Endothelial cell of umbilical vein (primary cell): ENCODE results near the gene C1QL2. TPM values are rescaled to one million over a fixed set of nuclear protein-coding genes. Genes with fewer than 3 reads are reported as not detected.

Experiments used
- BruUV-seq: library from RNA; stranded (reverse); fragments of 400-500 nt; replicated peaks from 2 replicates; lab custom pipeline; 2021; lab: Mats Ljungman, UMichigan
- CTCF ChIA-PET: fragments of 300-600, 350-600 bp; sonication (Branson Sonifier 250); formaldehyde crosslinking; loops from one replicate; lab custom pipeline; 2021; ENCODE audit warnings: antibody characterized with exemption, inconsistent platforms; lab: Charles Lee
- POLR2A ChIA-PET: fragments of 300-600, 350-600 bp; sonication (Branson Sonifier 250); formaldehyde crosslinking; loops from one replicate; lab custom pipeline; 2021; ENCODE audit warnings: antibody characterized with exemption, inconsistent platforms; lab: Charles Lee
- DNase-seq: peaks from one replicate; pipeline ENCODE4 v3.0.0-alpha.2; 2011; ENCODE audit warnings: low read depth, low spot score
- FAIRE-seq: peaks from 2 replicates; lab custom pipeline; 2011; peaks lifted over from hg19 to GRCh38; lab: Jason Lieb, UNC
- H2AFZ ChIP-seq: 2 replicates; pipeline ENCODE4 v1.6.0; 2012; ENCODE audit warnings: low read depth, low read length, control low read depth, inconsistent platforms
- H3K27ac ChIP-seq: 2 replicates; pipeline ENCODE4 v1.5.1; 2011; ENCODE audit warnings: low read depth, mild to moderate bottlenecking, control low read depth, low read length, moderate library complexity; ENCODE audit not compliant: insufficient read depth
- H3K27me3 ChIP-seq, 2 experiments: 2 replicates each; pipeline versions ENCODE4 v1.6.0 to v1.6.1; 2011; ENCODE audit warnings: low read length in 2 of 2, mixed read lengths in 1 of 2; ENCODE audit not compliant: control insufficient read depth in 2 of 2, insufficient read depth in 2 of 2
- H3K36me3 ChIP-seq, 2 experiments: 2 replicates in 1 of 2; 3 replicates in 1 of 2; pipeline ENCODE4 v1.5.1; 2011; ENCODE audit warnings: low read length in 2 of 2, mild to moderate bottlenecking in 1 of 2, moderate library complexity in 1 of 2; ENCODE audit not compliant: control insufficient read depth in 2 of 2, insufficient read depth in 2 of 2; ENCODE audit errors: extremely low read depth in 1 of 2
- H3K4me1 ChIP-seq: 3 replicates; pipeline ENCODE4 v1.5.1; 2011; ENCODE audit warnings: mild to moderate bottlenecking, low read length; ENCODE audit not compliant: control insufficient read depth, insufficient read depth; ENCODE audit errors: extremely low read depth
- H3K4me2 ChIP-seq: 2 replicates; pipeline ENCODE4 v1.6.1; 2011; ENCODE audit warnings: low read length, control low read depth, mixed read lengths; ENCODE audit not compliant: insufficient read depth
- H3K4me3 ChIP-seq, 3 experiments: fragments of 200-600 bp in 1 of 3; sonication (generic), shearing (Covaris generic) in 1 of 3; replicated peaks in 1 of 3; 2 replicates each; pipeline ENCODE4 v1.5.1; 2011 to 2016; ENCODE audit warnings: control low read depth in 3 of 3, low read length in 3 of 3, mild to moderate bottlenecking in 2 of 3, inconsistent platforms in 1 of 3, low read depth in 1 of 3, moderate library complexity in 1 of 3; ENCODE audit not compliant: insufficient read depth in 1 of 3
- H3K79me2 ChIP-seq: 2 replicates; pipeline ENCODE4 v1.6.0; 2012; ENCODE audit warnings: low read length, inconsistent platforms; ENCODE audit not compliant: control insufficient read depth, insufficient read depth
- H3K9ac ChIP-seq: replicated peaks from 2 replicates; pipeline ENCODE3; 2011; ENCODE audit warnings: low read length, control low read depth; ENCODE audit not compliant: insufficient read depth; ENCODE audit errors: extremely low read depth
- H3K9me1 ChIP-seq: replicated peaks from 3 replicates; pipeline ENCODE4 v1.6.0; 2011; ENCODE audit warnings: mild to moderate bottlenecking, low read length; ENCODE audit not compliant: control insufficient read depth, insufficient read depth; ENCODE audit errors: extremely low read depth
- H3K9me3 ChIP-seq: replicated peaks from 2 replicates; pipeline ENCODE4 v1.5.1; 2012; ENCODE audit warnings: low read length, inconsistent platforms; ENCODE audit not compliant: control insufficient read depth, insufficient read depth
- H4K20me1 ChIP-seq: replicated peaks from 2 replicates; pipeline ENCODE3; 2011; ENCODE audit warnings: mild to moderate bottlenecking, low read length; ENCODE audit not compliant: control insufficient read depth, insufficient read depth; ENCODE audit errors: extremely low read depth
- CTCF ChIP-seq, 2 donors: IDR thresholded peaks; 1 replicate in 1 of 2; 2 replicates in 1 of 2; pipeline ENCODE4 v1.5.1; 2011; ENCODE audit warnings: low read length in 2 of 2, mild to moderate bottlenecking in 2 of 2, moderate library complexity in 2 of 2, control low read depth in 1 of 2, inconsistent platforms in 1 of 2, low read depth in 1 of 2; ENCODE audit not compliant: insufficient read depth in 1 of 2; ENCODE audit errors: extremely low read depth in 1 of 2
- EZH2 ChIP-seq: IDR thresholded peaks from 2 replicates; pipeline ENCODE4 v1.6.1; 2012; ENCODE audit warnings: borderline replicate concordance, low read depth, mild to moderate bottlenecking, moderate library complexity, low read length, inconsistent platforms; ENCODE audit not compliant: severe bottlenecking
- FOS ChIP-seq: IDR thresholded peaks from 2 replicates; pipeline ENCODE4 v1.6.1; 2011; ENCODE audit warnings: mild to moderate bottlenecking, low read length, moderate library complexity, borderline replicate concordance; ENCODE audit not compliant: insufficient read depth
- GATA2 ChIP-seq: IDR thresholded peaks from 2 replicates; pipeline ENCODE4 v1.7.0; 2011; ENCODE audit warnings: low read depth, mild to moderate bottlenecking, moderate library complexity, mixed read lengths, low read length; ENCODE audit not compliant: insufficient read length, insufficient read depth
- JUN ChIP-seq: IDR thresholded peaks from 2 replicates; pipeline ENCODE4 v1.6.1; 2011; ENCODE audit warnings: borderline replicate concordance, low read depth; ENCODE audit not compliant: insufficient read length, insufficient read depth
- MAX ChIP-seq: IDR thresholded peaks from 2 replicates; pipeline ENCODE4 v1.6.1; 2011; ENCODE audit not compliant: insufficient read depth, insufficient read length
- MYC ChIP-seq: IDR thresholded peaks from one replicate; pipeline ENCODE4 v1.6.1; 2011; ENCODE audit warnings: mild to moderate bottlenecking, low read depth, low read length
- POLR2A ChIP-seq: IDR thresholded peaks from 2 replicates; pipeline ENCODE4 v1.6.1; 2012; ENCODE audit warnings: low read depth, mild to moderate bottlenecking, control low read depth, low read length
- POLR2AphosphoS5 ChIP-seq: IDR thresholded peaks from 2 replicates; pipeline ENCODE4 v1.6.1; 2012; ENCODE audit warnings: low read depth, mild to moderate bottlenecking, control low read depth, low read length, moderate library complexity; ENCODE audit not compliant: insufficient read depth
- dilution Hi-C: fragments of 300-500 bp; cut with MboI; formaldehyde crosslinking; loops from one replicate; pipeline ENCODE4 v1.15.0; 2019; ENCODE audit warnings: low sequenced_read_pairs; ENCODE audit not compliant: extremely low pct_ligation_motif_present
- intact Hi-C: fragments of 100-400 bp; cut with micrococcal nuclease; formaldehyde crosslinking; loops from one replicate; pipeline ENCODE4 v1.10.0; 2022
- polyA plus RNA-seq, 4 experiments: library from polyadenylated mRNA; depleted of rRNA in 3 of 4; stranded (reverse) in 3 of 4; unstranded in 1 of 4; fragments of >200 nt; gene quantifications; 2 replicates each; pipeline versions ENCODE4 v1.2.1 to v1.2.3, GENCODE V29; 2011 to 2012; ENCODE audit warnings: missing spikeins in 1 of 4
- total RNA-seq: library from RNA; stranded (reverse); gene quantifications from 2 replicates; pipeline ENCODE4 v1.2.3, GENCODE V29; 2021

Gene C1QL2
- total and polyA plus RNA-seq, 2 donors (not counting 3 experiments of a cell fraction or from before 2014, with no cell fraction given), result not detected

GRCh38 chr2:119207447-119207846, 48.9 kb upstream of the C1QL2 start:
- H3K27me3 ChIP-seq, result peaks cover 2 to 6% of the 10 kb centered on the region in 2 experiments
- intact Hi-C loops, result no loop called here
- H3K9me3 ChIP-seq, result no peaks in the 10 kb centered on the region
- no peak overlapping the region for H3K4me2 ChIP-seq
- no peaks in the 10 kb centered on the region for H3K36me3 ChIP-seq
- no peak overlapping the region for H2AFZ ChIP-seq
- DNase-seq (no peak), FAIRE-seq (no peak)
- H4K20me1 ChIP-seq, result no peaks in the 10 kb centered on the region
- no TSS peak for BruUV-seq
- no peak overlapping the region for H3K9ac ChIP-seq
- no peaks in the 10 kb centered on the region for H3K9me1 ChIP-seq
- POLR2A ChIA-PET, result no interaction called here
- CTCF ChIA-PET, result no interaction called here
- no peak overlapping the region for H3K4me3 ChIP-seq
- TF ChIP-seq MAX (no peak), CTCF (IDR thresholded peaks at IDR 0.05; ENCODE audit: extremely low read depth in 1 of 2, insufficient read depth in 1 of 2, low read depth in 1 of 2, low read length in 2 of 2) (no peak), POLR2AphosphoS5 (no peak), MYC (no peak), JUN (no peak), FOS (no peak), EZH2 (no peak), GATA2 (no peak), POLR2A (no peak)
- H3K4me1 ChIP-seq, result no peaks in the 10 kb centered on the region
- no peaks in the 10 kb centered on the region for H3K79me2 ChIP-seq
- H3K27ac ChIP-seq, result no peak overlapping the region
- dilution Hi-C loops, result no loop called here
